HCT116 (cell line): ENCODE results near the gene ZNF474. TPM values are rescaled to one million over a fixed set of nuclear protein-coding genes. Genes with fewer than 3 reads are reported as not detected.

Experiments used
- ATAC-seq: fragments of 200-7000 bp; cut with Tn5 transposase; 2 replicates; pipeline ENCODE4 v1.9.1; 2020; ENCODE audit warnings: mild to moderate bottlenecking, moderate library complexity
- BruUV-seq: library from RNA; stranded (reverse); fragments of 400-500 nt; replicated peaks from 2 replicates; lab custom pipeline; 2021; lab: Mats Ljungman, UMichigan
- CTCF ChIA-PET: fragments of 300-600 bp; sonication (Branson Sonifier 250); formaldehyde crosslinking; loops from one replicate; lab custom pipeline; 2021; ENCODE audit warnings: antibody characterized with exemption; lab: Charles Lee
- POLR2A ChIA-PET: fragments of 300-600, 350-600 bp; sonication (Branson Sonifier 250); formaldehyde crosslinking; loops from one replicate; lab custom pipeline; 2021; ENCODE audit warnings: antibody characterized with exemption; lab: Charles Lee
- RAD21 ChIA-PET, 2 experiments: fragments of 300-600 bp; sonication (Branson Sonifier 250); formaldehyde crosslinking; loops; one replicate each; lab custom pipeline; 2023; ENCODE audit warnings: low total read pairs in 2 of 2; ENCODE audit not compliant: uncharacterized antibody in 2 of 2, unreplicated experiment in 2 of 2, low non-redundant PET in 1 of 2; lab: Charles Lee
- DNase-seq: peaks from one replicate; pipeline ENCODE4 v3.0.0-alpha.2; 2010; ENCODE audit warnings: low read depth, low spot score
- H2AFZ ChIP-seq: fragments of 200-600 bp; shearing (Covaris generic), sonication (generic); 2 replicates; pipeline ENCODE4 v1.6.1; 2017; ENCODE audit warnings: low read depth, mixed run types, mixed read lengths, antibody characterized with exemption, low read length; ENCODE audit not compliant: poor library complexity, severe bottlenecking
- H3K27ac ChIP-seq: 2 replicates; pipeline ENCODE4 v1.5.1; 2012; ENCODE audit warnings: low read depth, low read length
- H3K27me3 ChIP-seq: fragments of 200-600 bp; sonication (generic); 2 replicates; pipeline ENCODE4 v1.6.1; 2016; ENCODE audit warnings: mixed run types, low read length, mixed read lengths; ENCODE audit not compliant: insufficient read depth
- H3K36me3 ChIP-seq, 2 experiments: fragments of 200-500 bp in 1 of 2; fragments of 200-600 bp in 1 of 2; sonication (Bioruptor generic) in 1 of 2; sonication (generic) in 1 of 2; 2 replicates each; pipeline versions ENCODE4 v1.5.1 to v1.6.1; 2014 to 2016; ENCODE audit warnings: low read length in 2 of 2, inconsistent platforms in 1 of 2, mixed read lengths in 1 of 2, mixed run types in 1 of 2; ENCODE audit not compliant: insufficient read depth in 2 of 2, control insufficient read depth in 1 of 2
- H3K4me1 ChIP-seq, 2 experiments: fragments of 200-600 bp in 1 of 2; sonication (generic) in 1 of 2; 2 replicates each; pipeline versions ENCODE4 v1.5.1 to v1.6.1; 2012 to 2017; ENCODE audit warnings: low read length in 2 of 2, inconsistent platforms in 1 of 2, mild to moderate bottlenecking in 1 of 2, mixed read lengths in 1 of 2, mixed run types in 1 of 2, moderate library complexity in 1 of 2; ENCODE audit not compliant: insufficient read depth in 2 of 2, control insufficient read depth in 1 of 2
- H3K4me2 ChIP-seq: fragments of 200-600 bp; sonication (generic); 2 replicates; pipeline ENCODE4 v1.6.1; 2017; ENCODE audit warnings: mixed run types, low read length, mixed read lengths
- H3K4me3 ChIP-seq, 2 experiments: fragments of 200-600 bp in 1 of 2; sonication (generic) in 1 of 2; replicated peaks in 1 of 2; 2 replicates each; pipeline ENCODE4 v1.5.1; 2011 to 2016; ENCODE audit warnings: low read length in 2 of 2, control low read depth in 1 of 2, low read depth in 1 of 2, mild to moderate bottlenecking in 1 of 2, mixed read lengths in 1 of 2, mixed run types in 1 of 2
- H3K79me2 ChIP-seq: fragments of 200-600 bp; sonication (generic); 2 replicates; pipeline ENCODE4 v1.6.1; 2017; ENCODE audit warnings: mild to moderate bottlenecking, mixed run types, low read length, moderate library complexity, mixed read lengths; ENCODE audit not compliant: insufficient read depth
- H3K9ac ChIP-seq: fragments of 200-600 bp; sonication (generic); 2 replicates; pipeline ENCODE4 v1.6.1; 2016; ENCODE audit warnings: low read length, mixed read lengths
- H3K9me2 ChIP-seq: fragments of 200-600 bp; sonication (generic), shearing (Covaris generic); 2 replicates; pipeline ENCODE4 v1.6.1; 2017; ENCODE audit warnings: mixed run types, mild to moderate bottlenecking, moderate library complexity; ENCODE audit not compliant: insufficient read depth
- H3K9me3 ChIP-seq, 2 experiments: fragments of 200-500 bp in 1 of 2; fragments of 200-600 bp in 1 of 2; sonication (Bioruptor generic) in 1 of 2; sonication (generic) in 1 of 2; 2 replicates each; pipeline ENCODE4 v1.6.1; 2014 to 2017; ENCODE audit warnings: low read length in 2 of 2, mixed read lengths in 2 of 2, inconsistent platforms in 1 of 2, low read depth in 1 of 2, mild to moderate bottlenecking in 1 of 2, mixed run types in 1 of 2, moderate library complexity in 1 of 2; ENCODE audit not compliant: control insufficient read depth in 1 of 2, insufficient read depth in 1 of 2
- H4K20me1 ChIP-seq: fragments of 200-600 bp; sonication (generic), shearing (Covaris generic); 2 replicates; pipeline ENCODE4 v1.6.1; 2017; ENCODE audit warnings: mixed run types, mild to moderate bottlenecking, moderate library complexity; ENCODE audit not compliant: insufficient read depth
- ATF3 ChIP-seq: IDR thresholded peaks from 2 replicates; pipeline ENCODE4 v1.6.1; 2012
- CBX3 ChIP-seq: IDR thresholded peaks from 2 replicates; pipeline ENCODE4 v1.6.1; 2012; ENCODE audit warnings: low read depth
- CEBPB ChIP-seq: IDR thresholded peaks from 2 replicates; pipeline ENCODE4 v1.6.1; 2012; ENCODE audit warnings: low read depth
- EGR1 ChIP-seq: IDR thresholded peaks from 2 replicates; pipeline ENCODE4 v1.6.1; 2012; ENCODE audit warnings: low read depth
- FOSL1 ChIP-seq: IDR thresholded peaks from 2 replicates; pipeline ENCODE4 v1.6.1; 2012; ENCODE audit warnings: low read depth
- JUND ChIP-seq: IDR thresholded peaks from 2 replicates; pipeline ENCODE4 v1.6.1; 2012
- MAX ChIP-seq: IDR thresholded peaks from 2 replicates; pipeline ENCODE4 v1.6.1; 2012
- POLR2A ChIP-seq: IDR thresholded peaks from 2 replicates; pipeline ENCODE4 v1.7.0; 2011; ENCODE audit warnings: borderline replicate concordance; ENCODE audit not compliant: insufficient read depth, insufficient read length; ENCODE audit errors: extremely low read depth
- POLR2AphosphoS5 ChIP-seq: IDR thresholded peaks from 2 replicates; pipeline ENCODE4 v1.6.1; 2011; ENCODE audit warnings: mild to moderate bottlenecking, low read depth, low read length, moderate library complexity
- RAD21 ChIP-seq: IDR thresholded peaks from 2 replicates; pipeline ENCODE4 v1.6.1; 2012; ENCODE audit warnings: low read depth, mild to moderate bottlenecking
- SIN3A ChIP-seq: IDR thresholded peaks from 2 replicates; pipeline ENCODE4 v1.6.1; 2012; ENCODE audit warnings: low read depth
- TCF7L2 ChIP-seq: IDR thresholded peaks from 2 replicates; pipeline ENCODE4 v1.7.0; 2011; ENCODE audit warnings: borderline replicate concordance, inconsistent platforms; ENCODE audit not compliant: insufficient read depth, insufficient read length; ENCODE audit errors: extremely low read depth
- ZNF274 ChIP-seq: fragments of 200-500 bp; sonication (Bioruptor generic); IDR thresholded peaks from 2 replicates; pipeline ENCODE4 v1.6.1; 2014; ENCODE audit warnings: mild to moderate bottlenecking, low read depth, low read length, inconsistent platforms
- intact Hi-C: fragments of 100-400 bp; cut with micrococcal nuclease; formaldehyde crosslinking; loops from 2 replicates; pipeline ENCODE4 v1.10.0; 2022
- total RNA-seq: library from RNA; stranded (reverse); gene quantifications from one replicate; pipeline ENCODE4 v1.2.1, GENCODE V29; 2021; ENCODE audit not compliant: unreplicated experiment

The ZNF474 gene
- total RNA-seq, 1 experiment from 2014 or later = 0.37 TPM

GRCh38 chr5:122154910-122155309, 25.6 kb downstream of the ZNF474 start:
- intact Hi-C loops = no loop called here
- RAD21 ChIA-PET = no interaction called here
- DNase-seq (no peak), ATAC-seq (no peak)
- CTCF ChIA-PET = no interaction called here
- no TSS peak for BruUV-seq
- Histone ChIP-seq H2AFZ (no peak overlapping the region), H3K9me2 (no peaks in the 10 kb centered on the region), H3K9me3 (no peaks in the 10 kb centered on the region), H3K9ac (no peak overlapping the region), H3K4me1 (no peaks in the 10 kb centered on the region), H3K27ac (no peak overlapping the region), H3K79me2 (no peaks in the 10 kb centered on the region), H3K36me3 (no peaks in the 10 kb centered on the region), H3K4me3 (no peak overlapping the region), H3K27me3 (no peaks in the 10 kb centered on the region), H3K4me2 (no peak overlapping the region), H4K20me1 (no peaks in the 10 kb centered on the region)
- TF ChIP-seq MAX (no peak), EGR1 (no peak), ZNF274 (no peak), POLR2AphosphoS5 (no peak), RAD21 (no peak), SIN3A (no peak), CEBPB (no peak), POLR2A (no peak)
- POLR2A ChIA-PET = no interaction called here

GRCh38 chr5:122155546-122155945, 26.2 kb downstream of the ZNF474 start:
- H3K27me3 ChIP-seq = no peaks in the 10 kb centered on the region
- no peaks in the 10 kb centered on the region for H3K4me1 ChIP-seq
- ATAC-seq (no peak), DNase-seq (no peak)
- BruUV-seq = no TSS peak
- no peak overlapping the region for H3K4me3 ChIP-seq
- H3K4me2 ChIP-seq = no peak overlapping the region
- H3K27ac ChIP-seq = no peak overlapping the region
- no peak overlapping the region for H3K9ac ChIP-seq
- H3K36me3 ChIP-seq = no peaks in the 10 kb centered on the region
- no peak overlapping the region for H2AFZ ChIP-seq
- no peaks in the 10 kb centered on the region for H3K79me2 ChIP-seq
- ChIA-PET RAD21 (no interaction called here), POLR2A (no interaction called here), CTCF (interaction anchor here (1.2 to 1.8 kb wide), 3 partner anchors 12 to 61 kb away, joined by 3 to 18 read pairs (median 3); no protein-coding TSS in a partner anchor)
- no peaks in the 10 kb centered on the region for H3K9me3 ChIP-seq
- TF ChIP-seq JUND (no peak), RAD21 (no peak), TCF7L2 (no peak), FOSL1 (no peak), ATF3 (no peak), CBX3 (no peak)
- intact Hi-C loops = no loop called here
- no peaks in the 10 kb centered on the region for H3K9me2 ChIP-seq
- no peaks in the 10 kb centered on the region for H4K20me1 ChIP-seq
